ENCODE results near the gene PGLYRP2.

PGLYRP2 gene

GRCh38 chr19:15471639-15472101 is 7.6 kb downstream of the PGLYRP2 start:
- no peak for DNase-seq (ENCODE audit: low spot score)
- TF ChIP-seq CTCF (conservative IDR thresholded peaks at IDR 0.05; ENCODE audit: low read depth), result no peak
- ChIA-PET POLR2A (ENCODE audit: low non-redundant PET) (no interaction called here), CTCF (no interaction called here)
- no peak overlapping the region for H3K27ac ChIP-seq

GRCh38 chr19:15469513-15470297 is 9.6 kb downstream of the PGLYRP2 start:
- no peak for TF ChIP-seq CTCF (conservative IDR thresholded peaks at IDR 0.05; ENCODE audit: low read depth)
- H3K27ac ChIP-seq, result no peak overlapping the region
- CTCF ChIA-PET, result interaction anchor here (0.8 kb wide), 1 partner anchor 33 kb away, joined by 3 read pairs; no protein-coding TSS in a partner anchor
- POLR2A ChIA-PET (ENCODE audit: low non-redundant PET), result interaction anchor here (0.5 kb wide), 1 partner anchor 779 kb away, joined by 3 read pairs; no protein-coding TSS in a partner anchor
- no peak for DNase-seq (ENCODE audit: low spot score)

GRCh38 chr19:15468675-15469512 is 10.4 kb downstream of the PGLYRP2 start:
- no peak for DNase-seq (ENCODE audit: low spot score)
- no peak for TF ChIP-seq CTCF (conservative IDR thresholded peaks at IDR 0.05; ENCODE audit: low read depth)
- POLR2A ChIA-PET (ENCODE audit: low non-redundant PET), result interaction anchor here (0.5 kb wide), 1 partner anchor 779 kb away, joined by 3 read pairs; no protein-coding TSS in a partner anchor
- CTCF ChIA-PET, result interaction anchor here (0.8 kb wide), 1 partner anchor 32 kb away, joined by 3 read pairs; no protein-coding TSS in a partner anchor
- no peak overlapping the region for H3K27ac ChIP-seq

GRCh38 chr19:15467734-15468214 is 11.5 kb downstream of the PGLYRP2 start:
- H3K27ac ChIP-seq, result no peak overlapping the region
- no peak for TF ChIP-seq CTCF (conservative IDR thresholded peaks at IDR 0.05; ENCODE audit: low read depth)
- DNase-seq (ENCODE audit: low spot score), result no peak
- ChIA-PET POLR2A (ENCODE audit: low non-redundant PET) (no interaction called here), CTCF (interaction anchor here (0.6 kb wide), 1 partner anchor 921 kb away, joined by 4 read pairs; no protein-coding TSS in a partner anchor)

- TF ChIP-seq CTCF (conservative IDR thresholded peaks at IDR 0.05; ENCODE audit: low read depth), result no peak
- ChIA-PET CTCF (interaction anchor here (0.7 kb wide), 1 partner anchor 14 kb away, joined by 3 read pairs; no protein-coding TSS in a partner anchor), POLR2A (ENCODE audit: low non-redundant PET) (no interaction called here)
- no peak overlapping the region for H3K27ac ChIP-seq
- DNase-seq (ENCODE audit: low spot score), result no peak
These were observed 12.2 kb downstream of the PGLYRP2 start for GRCh38 chr19:15466851-15467733.
